ENCODE data around the gene ERG.

The ERG gene

DNA sequence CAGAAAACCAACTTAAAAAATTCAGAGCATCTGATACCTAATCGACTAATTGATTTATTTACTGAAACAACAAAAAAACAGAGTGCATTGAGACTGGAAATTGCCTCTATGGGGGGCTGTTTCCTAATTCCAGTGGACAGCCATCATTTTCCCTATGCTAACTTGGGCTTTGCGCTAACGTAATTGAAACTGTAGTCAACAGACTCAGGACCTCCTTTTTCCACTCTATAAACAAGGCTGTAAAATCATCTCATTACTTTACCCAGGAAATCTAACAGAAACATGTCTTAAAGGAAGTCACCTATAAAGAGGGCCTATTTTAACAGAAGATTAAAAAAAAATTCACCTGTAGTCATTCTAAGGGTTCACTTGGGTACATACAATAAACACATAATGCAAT is 2.1 kb downstream of the ERG start:
- no peak for DNase-seq

DNA sequence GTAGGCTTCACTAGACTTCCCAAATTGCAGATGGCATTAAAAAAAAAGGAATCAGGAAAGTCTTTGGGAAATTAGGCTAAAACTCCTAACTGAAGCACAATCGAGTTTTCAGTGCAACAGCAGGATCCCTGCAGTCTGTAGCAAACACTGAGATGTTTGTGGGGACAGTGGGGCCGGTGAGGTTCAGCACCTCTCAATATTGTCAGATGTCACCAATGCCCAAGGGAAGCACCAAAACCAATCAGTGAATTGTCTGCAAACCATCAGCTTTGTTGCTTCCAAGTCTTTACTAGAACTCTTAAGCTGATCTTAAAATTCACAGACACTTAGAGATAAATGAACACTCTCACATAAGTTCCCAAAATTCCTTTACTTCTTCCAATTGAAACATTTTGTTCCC is 2.6 kb downstream of the ERG start:
- DNase-seq, result no peak

DNA sequence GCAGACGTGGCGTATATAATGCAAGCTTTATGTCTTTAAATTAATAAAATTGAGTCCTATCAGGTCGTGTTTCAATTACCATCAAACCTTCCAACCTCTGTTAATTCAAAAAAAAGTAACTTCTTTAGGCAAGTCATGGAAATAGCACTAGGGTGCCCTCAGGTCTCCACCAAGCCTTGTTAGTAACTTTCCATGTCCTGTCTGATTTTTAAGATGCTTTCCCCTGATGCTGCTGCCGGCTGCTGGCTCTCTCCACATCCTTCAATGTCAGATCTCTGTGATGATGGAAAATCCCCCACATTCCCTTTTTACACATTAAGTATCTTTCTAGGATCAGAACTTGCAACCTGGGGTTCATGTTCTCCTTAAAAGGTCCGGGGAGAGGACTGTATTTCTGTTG is 3.0 kb downstream of the ERG start:
- no peak for DNase-seq

DNA sequence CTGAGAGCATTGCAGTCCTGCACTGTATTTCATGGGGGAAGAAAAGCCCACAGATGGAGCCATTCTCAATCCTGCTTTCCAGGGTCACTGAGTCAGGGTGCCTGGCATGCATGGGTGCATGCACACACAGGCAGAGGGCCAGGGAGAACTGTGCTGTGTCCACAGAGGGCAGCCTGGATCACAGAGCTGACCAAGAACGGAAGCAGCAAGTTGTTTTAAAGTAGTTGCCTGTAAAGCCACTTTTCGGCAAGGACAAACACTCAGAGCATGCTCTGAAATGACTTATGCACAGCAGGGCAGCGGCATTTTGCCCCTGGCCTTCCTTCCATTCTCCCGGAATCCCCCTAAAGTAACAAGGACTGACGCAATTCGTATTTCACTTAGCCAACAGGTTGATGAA is 3.6 kb downstream of the ERG start:
- no peak for DNase-seq

DNA sequence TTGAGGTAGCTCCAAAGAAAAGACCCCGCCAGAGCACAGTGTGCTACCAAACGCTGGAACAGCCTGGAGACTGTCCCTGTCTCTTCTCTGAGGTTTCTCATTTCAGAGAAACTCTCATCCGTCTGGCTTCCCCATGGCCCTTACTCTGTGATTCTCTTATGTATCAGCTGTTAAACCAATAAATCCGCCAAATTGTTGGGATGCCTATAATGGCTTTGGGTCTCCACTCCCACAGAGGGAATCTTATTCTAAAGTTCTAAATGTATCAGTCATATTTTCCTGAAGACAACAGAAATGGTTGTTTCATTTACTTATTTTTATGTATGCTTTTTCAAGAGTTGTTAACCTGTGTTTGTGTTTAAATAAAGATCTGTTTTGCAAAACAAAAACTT is 4.0 kb downstream of the ERG start:
- no peak for DNase-seq

DNA sequence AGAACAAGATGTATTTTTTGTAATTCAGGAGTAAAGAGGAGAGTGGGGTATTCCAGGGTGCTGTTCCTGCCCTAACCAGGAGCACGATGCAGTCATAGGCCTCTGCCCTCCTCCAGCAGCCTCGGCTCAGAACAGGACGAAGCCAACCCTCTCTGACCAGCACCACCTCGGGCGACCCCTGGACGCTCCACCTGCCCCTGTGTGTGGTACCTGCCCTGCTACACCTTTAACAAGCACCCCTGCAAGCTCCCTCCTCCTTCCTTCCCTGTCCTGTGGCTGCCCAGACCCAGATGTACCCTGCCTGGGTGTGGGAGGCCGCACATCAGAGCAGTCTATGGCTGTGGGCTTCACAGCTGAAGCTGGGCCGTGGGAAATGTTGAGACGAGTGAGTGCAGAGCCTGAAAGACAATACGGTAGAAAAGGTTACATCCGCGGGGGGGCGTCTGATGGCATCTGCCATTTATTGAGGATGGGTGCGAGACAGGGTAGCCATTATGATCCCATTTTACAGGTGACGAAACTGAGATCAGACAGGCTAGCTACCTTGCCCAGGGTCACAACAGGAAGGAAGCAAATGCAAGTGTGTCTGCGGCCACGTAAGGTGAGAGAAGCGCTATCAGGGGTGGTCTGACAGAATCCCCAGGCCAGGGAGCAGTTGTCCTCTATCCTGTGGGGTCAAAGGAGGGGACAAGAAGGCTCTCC is 4.6 kb downstream of the ERG start:
- DNase-seq, result no peak

DNA sequence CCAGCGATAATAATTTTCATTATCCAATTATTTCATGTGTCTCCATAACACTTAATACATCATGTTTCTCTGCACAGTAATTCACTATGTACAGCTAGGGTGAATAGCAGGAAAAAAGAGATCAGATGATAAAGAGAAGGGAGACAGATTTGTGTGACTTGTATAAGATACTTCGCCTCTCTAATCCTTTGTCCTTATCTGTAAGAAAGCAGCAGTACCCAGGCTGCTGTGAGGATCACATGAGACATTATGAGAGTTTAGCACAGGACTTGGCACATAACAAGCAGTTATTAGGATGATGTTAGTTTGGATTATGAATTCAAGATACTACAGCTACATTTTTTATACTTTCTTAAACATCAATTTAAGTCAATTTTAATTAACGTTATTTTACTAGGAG is 6.3 kb downstream of the ERG start:
- no peak for DNase-seq

DNA sequence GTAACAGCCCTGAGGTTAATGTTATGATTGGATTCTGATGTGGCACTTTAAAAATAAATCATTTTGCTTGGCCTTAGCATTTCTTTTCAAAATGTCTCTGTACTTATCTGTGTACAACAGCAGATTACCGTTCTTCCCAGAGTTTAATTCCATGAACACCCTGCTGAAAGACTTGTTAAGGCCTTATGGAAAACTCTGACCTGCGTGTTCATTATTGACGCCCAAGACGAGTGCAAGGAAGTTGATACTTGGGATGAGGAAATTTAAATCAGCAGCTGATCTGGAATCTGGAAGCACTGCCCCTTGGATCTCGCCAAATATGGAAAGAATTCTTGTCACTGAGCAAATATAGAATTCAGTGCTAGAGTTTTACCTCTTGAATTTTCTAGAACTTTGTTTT is 6.7 kb downstream of the ERG start:
- DNase-seq, result no peak

DNA sequence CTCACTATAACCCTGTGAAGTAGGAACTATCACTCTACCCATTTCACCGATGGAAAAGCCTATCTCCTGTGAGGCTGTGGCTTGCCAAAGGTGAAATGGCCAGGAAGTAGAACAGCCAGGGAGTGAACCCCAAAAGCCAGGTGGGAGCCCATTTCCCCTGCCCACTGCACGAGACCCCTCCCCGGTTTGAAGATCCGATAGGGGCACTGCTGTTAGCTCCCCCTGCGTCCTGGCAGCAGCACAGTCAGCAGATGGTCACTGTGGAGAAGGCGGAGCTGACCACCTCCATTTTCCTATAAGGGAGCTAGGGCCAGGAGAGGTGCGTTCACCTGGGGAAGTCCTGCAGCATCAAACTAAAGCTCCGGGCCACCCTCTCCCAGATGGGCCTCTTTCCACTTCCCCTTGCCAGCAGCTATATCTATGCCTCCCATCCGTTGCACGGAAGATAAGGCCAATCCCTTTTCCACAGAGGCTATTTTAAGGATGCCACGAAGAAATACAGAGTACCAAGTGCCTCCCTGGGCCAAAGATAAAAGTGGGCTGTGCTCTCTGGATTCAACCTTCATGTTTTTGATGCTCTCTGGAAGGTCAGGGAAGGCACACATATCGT is 7.8 kb downstream of the ERG start:
- DNase-seq, result no peak

DNA sequence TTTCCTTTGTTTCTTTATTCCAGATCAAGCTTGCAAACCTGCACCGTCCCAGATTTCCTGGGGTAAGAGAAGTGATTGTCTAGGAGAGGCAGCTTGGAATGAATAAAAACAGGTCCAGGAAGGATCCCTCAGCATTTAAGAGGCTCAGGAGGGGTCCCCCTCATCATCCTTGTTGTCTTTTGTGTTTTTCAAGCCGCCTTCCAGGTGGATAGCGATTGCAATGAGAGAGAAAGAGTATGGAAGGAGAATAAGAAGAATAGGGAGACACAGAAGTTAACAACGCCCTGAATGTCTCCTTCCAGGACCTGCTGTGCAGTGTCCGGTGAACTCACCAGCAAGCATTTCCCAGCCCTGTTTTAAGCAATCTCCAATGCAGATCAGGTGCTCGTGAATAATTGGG is 8.5 kb downstream of the ERG start:
- DNase-seq, result no peak

DNA sequence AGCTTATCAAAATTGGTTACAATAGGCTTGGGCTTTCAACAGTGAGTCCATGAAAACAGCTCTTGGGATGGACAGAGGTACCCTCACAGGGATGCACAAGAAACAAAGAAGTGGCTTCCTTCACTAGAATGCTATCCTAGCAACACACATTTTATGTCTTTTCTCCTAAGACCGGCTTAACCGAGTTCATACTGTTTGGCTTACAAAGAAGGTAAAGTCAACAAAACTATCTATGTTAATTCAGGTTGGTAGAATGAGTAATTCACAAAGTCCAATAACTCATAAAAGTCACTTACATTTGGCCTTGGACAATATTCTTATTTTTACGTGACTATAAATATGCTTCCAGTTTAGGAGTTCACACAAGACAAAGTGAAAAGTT is 9.0 kb downstream of the ERG start:
- no peak for DNase-seq

DNA sequence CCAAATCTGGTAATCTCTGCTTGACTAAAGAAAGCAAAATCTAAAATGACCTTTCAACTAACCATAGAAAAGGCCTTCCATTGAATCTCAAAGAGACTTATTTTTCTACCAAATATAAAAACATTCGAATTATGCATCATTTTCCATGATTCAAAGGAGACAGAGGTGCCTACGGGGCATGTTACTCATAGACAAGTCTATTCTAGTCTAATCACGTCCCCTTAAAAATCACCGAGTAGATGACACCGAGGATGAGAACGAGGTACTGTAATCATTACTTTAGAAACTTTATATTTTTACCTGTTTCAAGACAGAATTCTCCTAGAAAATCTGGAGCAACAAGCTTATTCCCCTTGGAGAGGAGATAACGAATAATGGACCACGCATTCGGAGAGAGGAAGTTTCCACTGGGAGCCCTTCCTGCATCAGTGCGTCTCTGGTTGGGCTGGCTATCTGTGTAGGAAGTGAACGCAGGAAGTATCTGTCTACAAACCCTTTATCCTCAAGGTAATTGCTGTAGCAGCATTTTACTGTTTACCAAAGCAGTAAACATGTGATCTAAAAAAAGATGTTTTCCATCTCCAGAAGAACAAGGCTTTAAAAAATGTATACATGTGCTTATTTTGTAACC is 9.5 kb downstream of the ERG start:
- DNase-seq, result no peak

DNA sequence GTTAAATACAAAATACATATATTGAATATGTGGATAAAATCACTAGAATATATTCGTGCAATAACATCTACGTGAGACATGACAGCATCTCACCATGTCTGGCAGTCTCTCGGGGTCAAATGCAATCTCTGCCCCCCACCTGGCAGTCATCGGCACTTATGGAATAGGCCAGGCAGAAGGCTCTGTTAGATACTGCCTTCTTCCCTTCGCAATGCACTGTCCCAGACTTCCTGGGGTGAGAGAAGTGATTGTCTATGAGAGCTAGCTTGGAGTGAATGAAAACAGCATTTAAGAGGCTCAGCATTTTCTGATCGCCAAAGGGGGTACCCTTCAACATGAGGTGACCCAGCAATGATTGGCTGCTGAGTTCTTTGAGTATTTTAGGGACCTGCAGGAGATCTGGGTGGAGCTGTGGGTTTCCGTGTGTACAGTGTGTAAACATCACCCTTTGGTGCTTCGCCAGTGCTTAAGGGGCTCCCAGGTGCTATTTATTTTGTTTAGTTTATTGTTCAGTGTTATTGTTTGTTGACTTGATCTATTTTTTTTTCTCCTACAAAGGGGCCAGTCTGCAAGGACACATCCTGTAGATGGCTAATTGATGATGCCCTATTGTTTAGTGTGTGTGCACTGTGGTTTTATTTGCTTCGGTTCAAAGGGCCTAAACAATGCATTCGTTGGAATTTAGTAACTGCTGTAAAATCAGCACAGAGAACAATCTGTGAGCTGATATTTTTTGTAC is 10.2 kb downstream of the ERG start:
- DNase-seq, result no peak

DNA sequence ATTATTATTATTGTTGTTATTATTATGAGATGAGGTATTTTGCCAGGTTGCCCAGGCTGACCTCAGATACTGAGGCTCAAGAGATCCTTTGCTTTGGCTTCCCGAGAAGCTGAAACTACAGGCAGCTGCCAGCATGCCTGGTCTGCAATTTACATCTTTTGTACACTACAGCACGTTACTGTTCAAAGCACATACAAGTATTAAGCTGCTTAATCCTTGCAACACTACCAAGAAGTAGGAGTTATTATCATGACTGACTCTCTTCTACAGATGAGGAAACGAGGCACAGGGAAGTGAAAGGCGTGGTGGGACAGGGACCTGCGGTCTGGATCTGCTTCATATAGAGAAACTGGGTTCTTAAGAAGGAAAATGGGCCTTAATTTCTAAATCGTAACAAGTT is 11.6 kb downstream of the ERG start:
- no peak for DNase-seq

DNA sequence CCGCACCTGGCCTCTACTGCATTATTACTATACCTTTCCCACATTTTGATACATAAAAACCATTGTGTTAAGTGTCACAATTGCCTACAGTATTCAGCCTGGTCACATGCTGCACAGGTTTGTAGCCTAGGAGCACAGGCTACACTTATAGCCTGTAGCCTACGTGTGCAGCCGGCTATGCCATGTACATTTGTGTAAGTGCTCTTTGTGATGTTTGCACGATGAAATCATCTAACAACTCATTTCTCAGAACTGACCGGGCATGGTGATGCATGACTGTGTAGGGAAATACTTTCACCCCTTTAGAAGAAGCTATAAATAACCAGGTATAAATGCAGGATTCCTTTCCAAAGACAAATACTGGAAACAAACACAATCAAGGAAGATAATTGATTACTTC is 12.1 kb downstream of the ERG start:
- no peak for DNase-seq

DNA sequence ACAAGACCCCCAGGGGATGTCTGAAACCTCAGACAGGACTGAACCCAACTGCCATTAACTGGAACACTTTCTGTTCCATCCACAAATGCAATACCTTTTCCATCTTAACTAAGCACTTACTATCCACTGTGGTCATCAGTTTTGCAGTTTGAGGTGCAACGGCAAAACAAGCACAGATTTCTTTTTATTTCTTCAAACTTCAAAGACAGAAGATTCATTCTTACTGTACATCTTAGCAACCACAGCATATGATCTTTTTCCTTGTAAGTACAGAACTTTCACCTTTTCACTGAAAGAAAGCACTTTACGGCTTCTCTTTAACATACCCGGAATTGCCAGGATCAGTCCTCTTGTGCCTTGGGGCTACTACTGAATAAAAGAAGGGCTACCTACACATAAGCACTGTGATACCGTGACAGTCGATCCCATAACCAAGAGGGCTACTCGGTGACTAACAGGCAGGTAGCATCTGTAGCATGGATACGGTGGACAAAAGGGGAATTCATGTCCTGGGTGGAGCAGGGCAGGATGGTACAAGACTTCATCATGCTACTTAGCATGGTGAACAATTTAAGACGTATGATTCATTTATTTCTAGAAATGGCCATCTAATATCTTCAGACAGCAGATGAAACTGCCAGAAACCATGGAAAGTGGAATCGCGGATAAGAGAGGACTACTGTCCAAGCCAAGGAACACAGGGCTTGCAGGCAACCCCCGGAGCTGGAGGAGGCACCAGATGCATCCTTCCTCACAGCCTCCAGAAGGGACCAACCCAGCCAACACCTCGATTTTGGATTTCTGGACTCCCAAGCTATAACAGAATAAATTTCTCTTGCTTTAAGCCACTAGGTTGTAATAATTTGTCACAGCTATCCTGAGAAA is 18.4 kb downstream of the ERG start:
- no peak for DNase-seq

DNA sequence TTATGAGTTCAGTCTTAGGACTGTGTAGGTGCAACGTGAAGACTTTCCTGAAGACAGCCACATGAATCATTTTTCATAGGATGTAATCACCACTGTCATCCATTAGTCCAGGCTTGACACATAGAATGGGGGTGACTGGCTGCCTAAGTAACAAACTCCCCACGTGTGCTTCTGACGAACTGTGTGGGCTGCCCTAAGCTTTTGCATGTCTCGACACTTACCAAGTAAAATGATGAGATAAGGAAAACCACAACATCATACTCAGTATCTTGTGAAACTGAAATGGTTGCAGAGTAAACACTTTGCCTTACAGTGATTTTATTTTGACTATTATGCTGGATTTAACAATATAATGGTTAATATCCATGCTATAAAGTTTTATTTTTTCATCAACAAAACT is 19.5 kb downstream of the ERG start:
- no peak for DNase-seq

DNA sequence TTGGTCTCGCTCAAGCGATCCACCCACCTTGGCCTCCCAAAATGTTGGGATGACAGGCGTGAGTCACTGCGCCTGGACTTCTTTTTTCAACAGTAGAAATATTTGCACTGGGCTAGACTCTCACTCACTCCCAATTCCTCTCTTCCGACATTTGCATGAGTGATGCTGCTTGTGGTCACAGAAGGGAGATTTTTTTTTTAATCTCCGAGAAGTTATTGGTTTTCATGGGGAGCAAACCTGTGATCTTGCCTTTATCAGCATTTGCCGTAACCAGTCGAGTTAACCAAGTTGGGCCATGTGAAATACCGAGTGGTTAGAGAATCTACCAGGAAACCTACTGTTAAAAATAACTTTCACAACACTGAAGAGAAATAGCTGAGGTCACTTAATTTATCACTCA is 21.1 kb downstream of the ERG start:
- no peak for DNase-seq

DNA sequence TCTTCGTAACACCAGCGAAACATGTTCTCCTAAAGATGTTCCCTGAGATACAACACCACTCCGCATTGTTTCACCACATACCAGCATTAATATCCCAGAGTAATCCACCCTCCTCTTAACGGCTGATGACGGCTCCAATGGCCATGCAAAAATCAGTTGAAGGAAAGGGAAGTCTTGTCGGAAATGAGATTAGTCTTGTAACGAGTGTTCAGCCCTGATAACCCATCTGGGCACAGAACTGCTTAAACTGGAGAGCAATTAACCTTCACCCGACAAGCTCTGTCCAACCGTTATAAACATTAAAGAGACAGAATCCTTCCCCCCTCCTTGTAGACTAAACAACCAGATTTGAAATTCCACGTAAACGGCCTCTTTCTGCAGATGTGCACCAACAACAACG is 21.9 kb downstream of the ERG start:
- DNase-seq, result no peak

DNA sequence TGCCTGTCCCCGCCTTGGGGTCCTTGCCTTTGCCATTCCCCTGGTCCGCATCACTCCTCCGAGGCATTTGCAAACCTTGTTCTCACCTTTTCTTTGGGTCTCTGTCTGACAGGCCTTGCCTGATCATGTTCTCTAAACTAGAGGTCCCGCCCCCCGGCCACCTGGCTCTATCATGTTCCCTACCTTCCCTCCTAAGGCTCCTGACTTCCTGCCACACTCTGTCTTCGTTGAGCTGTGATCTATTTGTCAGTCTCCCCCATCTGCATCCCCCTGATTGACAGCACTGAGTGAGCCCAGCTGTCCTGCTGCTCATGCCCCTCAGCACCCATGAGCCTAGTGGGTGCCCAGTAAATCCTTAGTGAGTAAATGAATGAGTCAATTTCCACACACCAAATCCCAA is 22.8 kb downstream of the ERG start:
- no peak for DNase-seq

DNA sequence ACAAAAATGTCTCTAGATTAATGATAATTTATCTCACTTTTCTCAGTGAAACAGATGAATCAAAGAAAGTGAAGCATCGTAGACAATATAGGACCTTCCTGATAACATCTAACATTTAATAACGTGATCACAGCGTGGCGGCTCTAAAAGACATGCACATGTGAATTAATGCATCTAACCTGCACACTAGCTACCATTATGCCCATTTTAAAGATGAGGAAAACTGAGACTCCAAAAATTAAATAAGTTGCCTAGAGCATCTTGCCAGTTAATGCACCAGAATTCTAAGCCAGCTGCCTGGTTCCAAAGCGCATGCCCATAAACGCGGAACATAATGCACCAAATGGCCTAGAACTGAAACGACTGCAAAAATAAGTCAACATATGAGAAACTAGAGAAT is 23.5 kb downstream of the ERG start:
- no peak for DNase-seq

DNA sequence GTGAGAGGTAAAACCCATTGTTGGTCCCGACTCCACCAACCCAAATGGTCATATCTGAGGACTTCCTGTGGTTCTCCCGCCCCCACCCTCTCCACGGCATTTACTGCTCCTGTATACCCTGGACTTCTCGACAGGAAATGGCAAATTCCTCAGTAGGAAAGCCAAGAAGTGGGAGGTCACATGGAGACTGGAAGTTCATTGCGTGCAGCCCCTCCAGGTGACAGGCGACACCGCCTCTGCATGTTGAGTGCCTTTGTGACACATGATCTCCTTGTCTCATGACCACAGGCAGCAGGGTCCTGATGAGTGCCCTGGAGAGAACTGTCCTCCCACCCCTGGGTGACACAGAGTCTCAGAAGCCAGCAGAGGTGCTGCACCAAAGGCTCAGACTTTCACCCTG is 24.2 kb downstream of the ERG start:
- DNase-seq, result no peak
